Neural crest cell (in vitro differentiated cells): ENCODE data around the gene CDH23. TPM values are rescaled to one million over a fixed set of nuclear protein-coding genes. Genes with fewer than 3 reads are reported as not detected.

Source experiments
- DNase-seq: peaks from one replicate; pipeline ENCODE4 v3.0.0; 2021; ENCODE audit warnings: low read depth, mixed read lengths, low spot score
- H3K27ac Mint-ChIP-seq: one replicate; pipeline ENCODE4 v1.8.0; 2021; ENCODE audit warnings: mild to moderate bottlenecking, mixed read lengths; ENCODE audit not compliant: unreplicated experiment
- H3K27me3 Mint-ChIP-seq: 2 replicates; pipeline ENCODE4 v1.8.0; 2021; ENCODE audit warnings: low read depth, mild to moderate bottlenecking, mixed read lengths
- H3K36me3 Mint-ChIP-seq: 2 replicates; pipeline ENCODE4 v1.8.0; 2021; ENCODE audit warnings: low read depth, mild to moderate bottlenecking, mixed read lengths
- H3K4me1 Mint-ChIP-seq: 2 replicates; pipeline ENCODE4 v1.8.0; 2021; ENCODE audit warnings: mixed read lengths
- H3K4me3 Mint-ChIP-seq: one replicate; pipeline ENCODE4 v1.8.0; 2021; ENCODE audit warnings: mild to moderate bottlenecking, mixed read lengths
- H3K9me3 Mint-ChIP-seq: 2 replicates; pipeline ENCODE4 v1.8.0; 2021; ENCODE audit warnings: mixed read lengths
- CTCF ChIP-seq: fragments of 200-600 bp; sonication (generic); conservative IDR thresholded peaks from 2 replicates; pipeline ENCODE4 v1.5.0; 2021; ENCODE audit warnings: antibody characterized with exemption, mild to moderate bottlenecking
- total RNA-seq: library from RNA; stranded (reverse); gene quantifications from 2 replicates; pipeline ENCODE4 v1.2.1, GENCODE V29; 2021

Gene CDH23
- total RNA-seq, 1 donor from 2014 or later, result 2.6 TPM

GRCh38 chr10:71444284-71445054 lies 47.7 kb downstream of the CDH23 start:
- Mint-ChIP-seq H3K4me3 (no peak overlapping the region), H3K27ac (no peak overlapping the region)

GRCh38 chr10:71447676-71448075 lies 51.0 kb downstream of the CDH23 start:
- TF ChIP-seq CTCF, result no peak
- no peak overlapping the region for H3K27ac Mint-ChIP-seq
- no peak overlapping the region for H3K4me3 Mint-ChIP-seq
- H3K4me1 Mint-ChIP-seq, result no peaks in the 10 kb centered on the region
- no peaks in the 10 kb centered on the region for H3K36me3 Mint-ChIP-seq
- H3K9me3 Mint-ChIP-seq, result no peaks in the 10 kb centered on the region
- DNase-seq, result no peak
- H3K27me3 Mint-ChIP-seq, result no peaks in the 10 kb centered on the region

More at GRCh38 chr10:71444284-71445054, 47.7 kb downstream of the CDH23 start:
- Mint-ChIP-seq H3K9me3 (no peaks in the 10 kb centered on the region), H3K36me3 (no peaks in the 10 kb centered on the region), H3K4me1 (no peaks in the 10 kb centered on the region), H3K27me3 (no peaks in the 10 kb centered on the region)
- no peak for DNase-seq
- no peak for TF ChIP-seq CTCF

GRCh38 chr10:71448146-71448545 lies 51.4 kb downstream of the CDH23 start:
- no peak for TF ChIP-seq CTCF
- no peak overlapping the region for H3K4me3 Mint-ChIP-seq
- no peak for DNase-seq
- H3K4me1 Mint-ChIP-seq, result no peaks in the 10 kb centered on the region
- no peak overlapping the region for H3K27ac Mint-ChIP-seq
- H3K36me3 Mint-ChIP-seq, result no peaks in the 10 kb centered on the region
- no peaks in the 10 kb centered on the region for H3K9me3 Mint-ChIP-seq
- no peaks in the 10 kb centered on the region for H3K27me3 Mint-ChIP-seq

- H3K4me3 Mint-ChIP-seq, result no peak overlapping the region
- H3K27ac Mint-ChIP-seq, result no peak overlapping the region
- H3K36me3 Mint-ChIP-seq, result no peaks in the 10 kb centered on the region
- no peaks in the 10 kb centered on the region for H3K4me1 Mint-ChIP-seq
- H3K27me3 Mint-ChIP-seq, result no peaks in the 10 kb centered on the region
- H3K9me3 Mint-ChIP-seq, result no peaks in the 10 kb centered on the region
- no peak for DNase-seq
- no peak for TF ChIP-seq CTCF
Measured at GRCh38 chr10:71449026-71449425, 52.3 kb downstream of the CDH23 start.

- TF ChIP-seq CTCF, result no peak
- no peak overlapping the region for H3K4me3 Mint-ChIP-seq
- peaks cover 4% of the 10 kb centered on the region for H3K27me3 Mint-ChIP-seq
- H3K4me1 Mint-ChIP-seq, result no peaks in the 10 kb centered on the region
- no peaks in the 10 kb centered on the region for H3K36me3 Mint-ChIP-seq
- H3K9me3 Mint-ChIP-seq, result no peaks in the 10 kb centered on the region
- DNase-seq, result no peak
- no peak overlapping the region for H3K27ac Mint-ChIP-seq
Measured at GRCh38 chr10:71451754-71452153, 55.0 kb downstream of the CDH23 start.
